Colon (tissue), 2 donors: Measurements from ENCODE around the gene DCAF6.
"Not testable (repeated sequence)": the region's sequence is repeated elsewhere in the genome, so short reads cannot be mapped to it uniquely, and the experiment has no call there.

Experiments used
- FAIRE-seq: peaks from 2 replicates; lab custom pipeline; 2012; peaks lifted over from hg19 to GRCh38; lab: Jason Lieb, UNC
- donor health status: control.
- donor health status: control.

DCAF6 gene, protein sequence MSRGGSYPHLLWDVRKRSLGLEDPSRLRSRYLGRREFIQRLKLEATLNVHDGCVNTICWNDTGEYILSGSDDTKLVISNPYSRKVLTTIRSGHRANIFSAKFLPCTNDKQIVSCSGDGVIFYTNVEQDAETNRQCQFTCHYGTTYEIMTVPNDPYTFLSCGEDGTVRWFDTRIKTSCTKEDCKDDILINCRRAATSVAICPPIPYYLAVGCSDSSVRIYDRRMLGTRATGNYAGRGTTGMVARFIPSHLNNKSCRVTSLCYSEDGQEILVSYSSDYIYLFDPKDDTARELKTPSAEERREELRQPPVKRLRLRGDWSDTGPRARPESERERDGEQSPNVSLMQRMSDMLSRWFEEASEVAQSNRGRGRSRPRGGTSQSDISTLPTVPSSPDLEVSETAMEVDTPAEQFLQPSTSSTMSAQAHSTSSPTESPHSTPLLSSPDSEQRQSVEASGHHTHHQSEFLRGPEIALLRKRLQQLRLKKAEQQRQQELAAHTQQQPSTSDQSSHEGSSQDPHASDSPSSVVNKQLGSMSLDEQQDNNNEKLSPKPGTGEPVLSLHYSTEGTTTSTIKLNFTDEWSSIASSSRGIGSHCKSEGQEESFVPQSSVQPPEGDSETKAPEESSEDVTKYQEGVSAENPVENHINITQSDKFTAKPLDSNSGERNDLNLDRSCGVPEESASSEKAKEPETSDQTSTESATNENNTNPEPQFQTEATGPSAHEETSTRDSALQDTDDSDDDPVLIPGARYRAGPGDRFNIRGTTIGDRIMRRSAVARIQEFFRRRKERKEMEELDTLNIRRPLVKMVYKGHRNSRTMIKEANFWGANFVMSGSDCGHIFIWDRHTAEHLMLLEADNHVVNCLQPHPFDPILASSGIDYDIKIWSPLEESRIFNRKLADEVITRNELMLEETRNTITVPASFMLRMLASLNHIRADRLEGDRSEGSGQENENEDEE

DNA sequence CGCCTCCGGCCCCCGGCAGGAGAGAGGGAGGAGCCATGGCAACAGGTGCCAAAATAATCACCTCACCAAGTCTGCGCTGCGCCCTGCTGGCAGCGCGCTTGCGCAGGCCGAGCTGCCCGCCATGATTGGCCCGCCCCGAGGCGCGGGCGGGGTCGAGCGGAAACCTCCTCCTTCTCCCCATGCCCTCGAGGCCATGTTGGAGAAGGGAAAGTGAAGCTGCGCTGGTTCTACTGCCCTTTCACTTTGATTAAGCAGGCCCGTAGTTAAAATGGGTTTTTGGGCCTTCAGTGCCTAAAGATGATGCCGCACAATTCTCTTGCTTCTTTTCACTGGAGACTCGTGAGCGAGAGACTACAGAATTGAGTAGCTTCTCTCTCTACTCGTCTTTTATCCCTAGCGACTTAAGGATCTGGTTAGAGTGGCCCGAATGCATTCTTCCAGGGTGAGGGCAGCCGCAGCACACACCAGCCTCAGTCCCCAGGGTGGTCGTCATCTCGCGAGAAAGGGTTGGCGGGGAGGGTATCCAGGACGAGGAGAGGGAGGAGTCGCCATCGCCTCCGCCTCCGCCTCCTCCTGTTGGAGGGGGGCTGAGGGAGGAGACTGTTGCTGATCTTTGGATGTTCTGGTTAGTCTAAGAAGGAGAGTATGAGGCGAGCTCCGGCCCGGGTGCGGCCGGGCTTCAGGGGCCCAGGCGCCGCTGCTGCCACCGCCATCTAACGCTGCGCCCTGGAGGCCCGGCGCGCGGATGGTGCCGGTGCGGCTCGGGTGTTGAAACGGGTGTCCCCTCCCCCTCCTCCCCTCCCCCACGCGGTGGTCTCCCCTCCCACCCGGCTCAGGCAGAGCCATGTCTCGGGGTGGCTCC is at the start of gene DCAF6:
DCAF6 (plus strand) TSS at position 616 of the 862 bp plus-strand sequence; CDS start at position 845, 229 bp downstream.
- no peak for FAIRE-seq

DNA sequence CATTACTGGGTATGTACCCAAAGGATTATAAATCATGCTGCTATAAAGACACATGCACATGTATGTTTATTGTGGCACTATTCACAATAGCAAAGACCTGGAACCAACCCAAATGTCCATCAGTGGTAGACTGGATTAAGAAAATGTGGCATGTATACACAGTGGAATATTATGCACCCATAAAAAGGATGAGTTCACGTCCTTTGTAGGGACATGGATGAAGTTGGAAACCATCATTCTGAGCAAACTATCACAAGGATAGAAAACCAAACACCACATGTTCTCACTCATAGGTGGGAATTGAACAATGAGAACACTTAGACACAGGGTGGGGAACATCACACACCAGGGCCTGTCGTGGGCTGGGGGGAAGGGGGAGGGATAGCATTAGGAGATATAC is 49.3 kb upstream of the DCAF6 start:
- FAIRE-seq = not testable (repeated sequence)

GRCh38 chr1:167890400-167890799 is 46.1 kb upstream of the DCAF6 start:
- no peak for FAIRE-seq

DNA sequence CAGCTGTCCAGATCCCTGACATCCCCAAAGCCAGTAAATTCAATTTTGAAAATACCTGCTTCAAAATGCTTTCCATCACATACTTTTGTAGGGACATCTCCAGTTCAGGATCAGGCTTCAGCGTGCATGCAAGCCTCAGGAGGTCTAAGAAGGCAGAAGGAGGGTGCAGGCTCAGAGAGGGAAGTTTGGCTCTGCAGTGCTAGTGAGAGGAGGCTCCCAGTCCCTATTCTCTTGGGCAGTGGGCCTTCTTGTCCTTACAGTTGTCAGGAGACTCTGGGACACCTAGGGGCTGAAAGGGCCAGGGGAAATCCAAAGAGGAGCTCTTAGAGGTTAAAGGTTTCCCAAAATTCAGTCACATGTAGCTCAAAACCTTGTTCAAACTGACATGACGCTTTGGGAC is 42.7 kb upstream of the DCAF6 start:
- no peak for FAIRE-seq

DNA sequence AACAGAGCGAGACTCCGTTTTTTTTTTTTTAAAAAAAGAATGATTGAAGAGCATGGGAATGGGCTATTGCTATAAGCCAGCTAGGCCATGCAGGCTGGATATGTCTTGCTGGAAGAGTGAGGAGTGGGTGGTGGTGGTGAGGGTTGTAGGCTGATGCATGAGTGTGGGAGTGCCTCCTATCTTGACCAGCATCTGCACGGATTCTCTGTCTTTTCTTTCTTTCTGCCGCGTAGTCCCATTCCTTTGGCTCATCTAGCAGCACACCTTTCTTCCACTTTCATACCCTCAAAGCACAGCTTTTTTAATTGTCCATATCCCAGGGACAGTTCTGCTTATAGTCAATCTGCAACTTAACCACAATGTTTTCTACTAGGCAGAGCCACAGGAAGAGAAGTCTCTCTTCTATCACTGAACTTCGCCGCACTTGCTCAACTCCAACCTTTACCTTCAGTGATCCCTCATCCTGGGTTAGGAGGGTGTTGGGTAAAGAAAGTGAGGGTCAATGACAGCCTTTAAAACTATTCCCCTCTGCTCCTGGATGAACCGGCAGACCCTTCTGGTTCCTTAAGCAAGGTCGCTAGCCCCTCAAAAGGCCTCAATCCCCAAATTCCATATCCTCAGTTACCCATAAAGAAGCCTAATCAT is 37.8 kb upstream of the DCAF6 start:
- no peak for FAIRE-seq

- FAIRE-seq = no peak
These were observed 37.2 kb upstream of the DCAF6 start for GRCh38 chr1:167899253-167899681.

GRCh38 chr1:167900907-167901306 is 35.6 kb upstream of the DCAF6 start:
- FAIRE-seq = no peak

- FAIRE-seq = no peak
These were observed 31.8 kb upstream of the DCAF6 start for GRCh38 chr1:167904652-167905130.

DNA sequence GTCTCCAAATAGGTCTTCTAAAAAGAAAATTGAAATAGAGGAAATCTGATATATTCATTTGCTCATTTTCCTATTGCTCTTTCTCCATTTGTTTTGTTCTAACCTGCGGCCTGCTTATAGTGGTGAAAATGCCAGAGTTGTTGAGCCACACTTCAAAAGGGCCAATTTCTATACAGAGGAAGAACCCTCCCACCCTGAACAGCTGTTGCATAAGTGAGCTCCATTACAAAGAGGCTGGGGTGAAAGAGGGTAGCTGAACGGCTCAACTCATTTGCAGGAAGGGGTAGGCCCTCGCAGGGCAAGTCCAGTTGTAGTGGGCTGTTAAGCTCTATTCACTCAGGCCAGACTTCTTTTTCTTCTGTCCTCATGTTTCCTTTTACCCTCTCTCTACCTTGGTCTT is 31.3 kb upstream of the DCAF6 start:
- no peak for FAIRE-seq

GRCh38 chr1:167905671-167906070 is 30.8 kb upstream of the DCAF6 start:
- FAIRE-seq = no peak

- no peak for FAIRE-seq
These were observed 26.7 kb upstream of the DCAF6 start for GRCh38 chr1:167909691-167910180.

DNA sequence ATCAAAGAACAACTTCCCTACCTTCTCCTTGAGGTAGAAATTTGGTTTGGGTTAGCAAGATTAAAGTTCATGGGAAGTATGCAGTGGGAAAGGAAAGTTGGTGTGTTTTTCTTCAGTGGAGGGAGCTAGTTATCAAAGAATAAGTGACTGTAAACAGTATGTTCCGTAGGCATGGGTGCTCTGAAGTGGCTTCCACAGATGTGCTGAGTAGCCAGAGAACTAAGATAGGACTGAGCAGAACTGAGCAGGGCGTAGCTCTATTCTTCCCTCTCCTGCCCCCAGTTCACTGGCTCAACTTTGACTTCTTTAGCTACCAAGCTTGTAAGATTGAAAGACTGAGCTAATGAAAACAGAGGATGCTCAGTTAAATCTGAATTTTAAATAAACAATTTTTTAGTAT is 26.0 kb upstream of the DCAF6 start:
- no peak for FAIRE-seq

GRCh38 chr1:167911413-167911812 is 25.1 kb upstream of the DCAF6 start:
- no peak for FAIRE-seq

- no peak for FAIRE-seq
These were observed 24.2 kb upstream of the DCAF6 start for GRCh38 chr1:167912294-167912693.

GRCh38 chr1:167913895-167914496 is 22.5 kb upstream of the DCAF6 start, which contains the start of gene ADCY10:
Gene ADCY10, minus strand, starts transcription at chr1:167914134. Its CDS starts 8,994 bp downstream, at chr1:167905140.
- FAIRE-seq = no peak

GRCh38 chr1:167915569-167915968 is 20.9 kb upstream of the DCAF6 start:
- no peak for FAIRE-seq

GRCh38 chr1:167916766-167917511 is 19.5 kb upstream of the DCAF6 start:
- FAIRE-seq = no peak

DNA sequence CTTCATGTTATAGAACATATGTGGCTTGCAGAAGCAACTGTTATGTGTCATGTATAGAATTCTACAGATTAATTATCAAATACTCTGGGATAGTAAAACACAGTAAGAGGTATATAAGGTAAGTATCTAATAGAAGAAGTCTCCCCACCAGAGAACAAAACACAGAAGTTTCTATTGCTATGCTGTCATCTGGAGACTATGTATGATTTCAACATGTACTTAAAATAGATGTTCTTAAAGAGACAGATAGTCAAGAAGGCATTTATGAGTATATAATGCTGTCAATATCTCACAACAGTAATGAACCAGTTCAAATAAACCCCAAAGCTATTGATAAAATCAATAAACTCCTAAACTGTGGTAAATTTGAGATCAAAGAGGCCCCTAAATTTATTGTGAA is 14.5 kb upstream of the DCAF6 start:
- no peak for FAIRE-seq

GRCh38 chr1:167922611-167923074 is 13.8 kb upstream of the DCAF6 start:
- FAIRE-seq = no peak
